OCI-LY1 (cell line): ENCODE data around the gene NLRC3.

Experiments
- EZH2 ChIP-seq: fragments of 200-600 bp; sonication (generic), shearing (Covaris generic); IDR thresholded peaks from 2 replicates; pipeline ENCODE4 v1.8.0; 2017; ENCODE audit warnings: borderline replicate concordance, mixed run types, mild to moderate bottlenecking, antibody characterized with exemption, low read length, moderate library complexity, mixed read lengths
- TF ChIP-seq, protein P1 (sequence below): fragments of 200-600 bp; sonication (generic), shearing (Covaris generic); IDR thresholded peaks from 2 replicates; pipeline ENCODE4 v1.5.1; 2017; ENCODE audit warnings: mild to moderate bottlenecking, antibody characterized with exemption, low read length, moderate library complexity, mixed read lengths

- TF ChIP-seq, protein P1, sequence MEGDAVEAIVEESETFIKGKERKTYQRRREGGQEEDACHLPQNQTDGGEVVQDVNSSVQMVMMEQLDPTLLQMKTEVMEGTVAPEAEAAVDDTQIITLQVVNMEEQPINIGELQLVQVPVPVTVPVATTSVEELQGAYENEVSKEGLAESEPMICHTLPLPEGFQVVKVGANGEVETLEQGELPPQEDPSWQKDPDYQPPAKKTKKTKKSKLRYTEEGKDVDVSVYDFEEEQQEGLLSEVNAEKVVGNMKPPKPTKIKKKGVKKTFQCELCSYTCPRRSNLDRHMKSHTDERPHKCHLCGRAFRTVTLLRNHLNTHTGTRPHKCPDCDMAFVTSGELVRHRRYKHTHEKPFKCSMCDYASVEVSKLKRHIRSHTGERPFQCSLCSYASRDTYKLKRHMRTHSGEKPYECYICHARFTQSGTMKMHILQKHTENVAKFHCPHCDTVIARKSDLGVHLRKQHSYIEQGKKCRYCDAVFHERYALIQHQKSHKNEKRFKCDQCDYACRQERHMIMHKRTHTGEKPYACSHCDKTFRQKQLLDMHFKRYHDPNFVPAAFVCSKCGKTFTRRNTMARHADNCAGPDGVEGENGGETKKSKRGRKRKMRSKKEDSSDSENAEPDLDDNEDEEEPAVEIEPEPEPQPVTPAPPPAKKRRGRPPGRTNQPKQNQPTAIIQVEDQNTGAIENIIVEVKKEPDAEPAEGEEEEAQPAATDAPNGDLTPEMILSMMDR = no peak
- TF ChIP-seq EZH2 = no peak
Observed at GRCh38 chr16:3580251-3580651, 3.0 kb upstream of the NLRC3 start.
